ENCODE measurements around the gene SLIT3. TPM values are rescaled to one million over a fixed set of nuclear protein-coding genes. Genes with fewer than 3 reads are reported as not detected.

The SLIT3 gene
- total and polyA plus RNA-seq, 2 experiments from 2014 or later, result 58.4 to 96.7 TPM

- no peak overlapping the region for H3K27ac ChIP-seq
- no peak overlapping the region for H3K4me3 ChIP-seq
- H3K9me3 ChIP-seq (ENCODE audit: low read depth), result no peaks in the 10 kb centered on the region
- DNase-seq (ENCODE audit: low spot score), result no peak
- TF ChIP-seq CTCF (IDR thresholded peaks at IDR 0.05; ENCODE audit: poor library complexity) (no peak), EZH2 (IDR thresholded peaks at IDR 0.05; ENCODE audit: borderline replicate concordance) (no peak), EZH2phosphoT487 (IDR thresholded peaks at IDR 0.05; ENCODE audit: low read depth, severe bottlenecking, unreplicated experiment) (no peak)
- H2AFZ ChIP-seq, result no peak overlapping the region
- H3K4me1 ChIP-seq (ENCODE audit: insufficient read depth), result peaks cover 9% of the 10 kb centered on the region
- 91% methylated on average over 3 of the region's 3 CpGs for WGBS (ENCODE audit: low lambda C conversion rate, missing lambda C conversion rate)
- H3K4me2 ChIP-seq, result no peak overlapping the region
- no peaks in the 10 kb centered on the region for H3K79me2 ChIP-seq
- H4K20me1 ChIP-seq (ENCODE audit: insufficient read depth, poor library complexity, severe bottlenecking), result peaks cover 3% of the 10 kb centered on the region
- no peaks in the 10 kb centered on the region for H3K36me3 ChIP-seq (replicated peaks; ENCODE audit: insufficient read depth, low read depth)
- H3K9me2 ChIP-seq (replicated peaks; ENCODE audit: insufficient read depth), result no peaks in the 10 kb centered on the region
- no peaks in the 10 kb centered on the region for H3K27me3 ChIP-seq
These were observed 401.3 kb downstream of the SLIT3 start for GRCh38 chr5:168899673-168900072.

DNA sequence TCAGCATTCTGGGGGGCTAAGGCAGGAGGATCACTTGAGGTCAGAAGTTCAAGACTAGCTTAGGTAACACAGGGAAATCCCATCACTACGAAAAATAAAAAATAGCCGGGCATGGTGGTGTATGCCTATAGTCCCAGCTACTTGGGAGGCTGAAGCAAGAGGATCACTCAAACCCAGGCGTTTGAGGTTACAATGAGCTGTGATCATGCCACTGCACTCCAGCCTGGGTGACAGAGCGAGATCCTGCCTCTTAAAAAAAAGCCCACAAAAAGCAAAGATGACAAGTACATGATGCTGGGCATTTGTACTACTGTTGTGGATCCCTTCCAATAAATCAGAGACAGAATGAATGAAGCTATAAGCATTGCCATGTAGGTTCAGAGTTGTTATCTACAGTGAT, 401.7 kb downstream of the SLIT3 start:
- DNase-seq (ENCODE audit: low spot score), result no peak
- H3K4me2 ChIP-seq, result no peak overlapping the region
- H4K20me1 ChIP-seq (ENCODE audit: insufficient read depth, poor library complexity, severe bottlenecking), result peaks cover 3% of the 10 kb centered on the region
- WGBS (ENCODE audit: low lambda C conversion rate, missing lambda C conversion rate), result 89% methylated on average over 4 of the region's 4 CpGs
- no peaks in the 10 kb centered on the region for H3K9me2 ChIP-seq (replicated peaks; ENCODE audit: insufficient read depth)
- H3K9me3 ChIP-seq (ENCODE audit: low read depth), result no peaks in the 10 kb centered on the region
- no peaks in the 10 kb centered on the region for H3K36me3 ChIP-seq (replicated peaks; ENCODE audit: insufficient read depth, low read depth)
- H3K27me3 ChIP-seq, result no peaks in the 10 kb centered on the region
- no peaks in the 10 kb centered on the region for H3K79me2 ChIP-seq
- H2AFZ ChIP-seq, result no peak overlapping the region
- H3K27ac ChIP-seq, result no peak overlapping the region
- peaks cover 9% of the 10 kb centered on the region for H3K4me1 ChIP-seq (ENCODE audit: insufficient read depth)
- H3K4me3 ChIP-seq, result no peak overlapping the region
- TF ChIP-seq CTCF (IDR thresholded peaks at IDR 0.05; ENCODE audit: poor library complexity) (no peak), EZH2phosphoT487 (IDR thresholded peaks at IDR 0.05; ENCODE audit: low read depth, severe bottlenecking, unreplicated experiment) (no peak), EZH2 (IDR thresholded peaks at IDR 0.05; ENCODE audit: borderline replicate concordance) (no peak)

- no peak for DNase-seq (ENCODE audit: low spot score)
- 50% methylated on average over 7 of the region's 7 CpGs for WGBS (ENCODE audit: low lambda C conversion rate, missing lambda C conversion rate)
- Histone ChIP-seq H3K4me2 (no peak overlapping the region), H4K20me1 (ENCODE audit: insufficient read depth, poor library complexity, severe bottlenecking) (peaks cover 3% of the 10 kb centered on the region), H3K36me3 (replicated peaks; ENCODE audit: insufficient read depth, low read depth) (no peaks in the 10 kb centered on the region), H3K4me3 (no peak overlapping the region), H3K27me3 (no peaks in the 10 kb centered on the region), H2AFZ (no peak overlapping the region), H3K79me2 (no peaks in the 10 kb centered on the region), H3K9me3 (ENCODE audit: low read depth) (no peaks in the 10 kb centered on the region), H3K4me1 (ENCODE audit: insufficient read depth) (peaks cover 9% of the 10 kb centered on the region), H3K9me2 (replicated peaks; ENCODE audit: insufficient read depth) (no peaks in the 10 kb centered on the region), H3K27ac (no peak overlapping the region)
- TF ChIP-seq CTCF (IDR thresholded peaks at IDR 0.05; ENCODE audit: poor library complexity), result no peak
- no peak for TF ChIP-seq EZH2phosphoT487 (IDR thresholded peaks at IDR 0.05; ENCODE audit: low read depth, severe bottlenecking, unreplicated experiment)
- TF ChIP-seq EZH2 (IDR thresholded peaks at IDR 0.05; ENCODE audit: borderline replicate concordance), result no peak
These were observed 402.6 kb downstream of the SLIT3 start for GRCh38 chr5:168898247-168898911.
